Colon (tissue), 2 donors: Measurements from ENCODE around the gene GDF10.

Source experiments
- FAIRE-seq: peaks from 2 replicates; lab custom pipeline; 2012; peaks lifted over from hg19 to GRCh38; lab: Jason Lieb, UNC
- donor health status: control.
- donor health status: control.

The GDF10 gene

GRCh38 chr10:47269294-47269693, 30.7 kb upstream of the GDF10 start:
- FAIRE-seq = no peak

GRCh38 chr10:47276071-47276470, 23.9 kb upstream of the GDF10 start:
- FAIRE-seq = no peak

DNA sequence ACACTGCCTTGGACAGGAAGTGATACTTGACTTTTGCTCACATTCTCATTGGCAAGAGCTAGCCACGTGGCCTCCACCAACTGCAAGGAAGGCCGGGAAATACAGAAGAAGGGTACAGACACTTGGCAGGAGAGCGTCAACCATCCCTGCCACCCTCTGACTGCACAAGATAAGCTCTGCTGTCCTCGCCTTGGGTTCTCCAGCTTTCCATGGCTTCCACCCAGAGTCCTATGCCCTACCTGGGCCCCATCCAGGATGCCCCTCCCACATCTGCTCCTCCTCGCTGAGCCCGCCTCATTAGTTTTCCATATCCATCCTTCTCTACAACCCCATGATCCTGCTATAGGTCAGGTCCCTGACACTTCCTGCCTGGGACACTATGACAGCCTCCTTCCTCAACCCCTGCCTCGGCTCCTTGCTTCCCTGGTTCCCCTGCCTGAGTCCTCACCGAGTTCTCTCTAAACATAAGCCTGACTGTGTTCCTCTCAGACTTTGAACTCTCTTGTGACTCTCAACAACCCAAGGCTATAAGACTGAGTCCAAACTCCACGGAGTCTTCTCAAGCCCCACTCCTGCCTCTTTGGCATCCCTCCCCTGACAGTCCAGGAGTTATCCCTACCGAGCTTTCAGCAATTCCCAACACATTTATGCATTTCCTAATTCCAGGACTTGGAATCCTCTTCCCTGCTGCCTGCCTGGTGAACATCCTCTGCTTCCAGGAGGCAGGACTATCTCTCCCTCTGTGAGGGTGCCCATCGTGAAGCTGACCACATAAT, 23.2 kb upstream of the GDF10 start:
- FAIRE-seq = no peak

DNA sequence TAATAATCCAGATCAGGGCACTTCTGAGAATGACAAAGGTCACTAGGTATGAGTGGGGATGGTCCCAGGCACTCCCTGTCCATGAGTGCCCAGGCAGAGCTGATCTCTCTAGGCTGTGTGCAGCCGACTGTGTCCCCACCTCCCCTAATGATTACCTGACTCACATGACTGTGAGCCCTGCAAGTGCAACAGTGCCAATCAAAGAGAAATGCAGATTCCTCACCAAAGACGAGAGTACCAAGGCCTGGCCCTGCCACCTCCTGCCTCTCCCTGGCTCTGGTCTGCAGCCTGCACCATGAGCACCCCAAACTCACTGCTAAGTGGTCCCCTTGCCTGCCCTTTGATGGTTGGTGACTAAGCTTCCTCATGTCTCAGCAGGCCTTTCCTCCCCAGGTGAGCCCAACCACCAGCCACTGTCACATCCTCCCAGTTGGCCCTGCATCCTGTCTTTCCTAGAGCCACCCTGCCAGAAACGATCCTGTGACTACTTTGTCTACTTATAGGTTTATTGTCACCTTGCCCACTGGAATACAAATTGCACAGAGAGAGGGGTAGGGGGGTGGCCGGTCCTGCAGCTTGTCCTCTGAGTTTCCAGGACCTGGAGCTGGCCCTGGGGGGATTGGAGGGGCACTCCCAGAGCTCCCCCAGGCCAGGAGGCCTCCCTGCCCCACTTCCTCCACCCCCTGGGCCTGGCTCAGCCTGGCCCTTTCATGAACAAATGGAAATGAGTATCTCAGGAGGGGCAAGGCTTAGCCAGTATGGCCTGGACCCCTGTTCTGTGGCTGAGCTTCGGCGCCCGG, 22.4 kb upstream of the GDF10 start:
- no peak for FAIRE-seq

- FAIRE-seq = no peak
These were observed 21.9 kb upstream of the GDF10 start for GRCh38 chr10:47278152-47278473.

DNA sequence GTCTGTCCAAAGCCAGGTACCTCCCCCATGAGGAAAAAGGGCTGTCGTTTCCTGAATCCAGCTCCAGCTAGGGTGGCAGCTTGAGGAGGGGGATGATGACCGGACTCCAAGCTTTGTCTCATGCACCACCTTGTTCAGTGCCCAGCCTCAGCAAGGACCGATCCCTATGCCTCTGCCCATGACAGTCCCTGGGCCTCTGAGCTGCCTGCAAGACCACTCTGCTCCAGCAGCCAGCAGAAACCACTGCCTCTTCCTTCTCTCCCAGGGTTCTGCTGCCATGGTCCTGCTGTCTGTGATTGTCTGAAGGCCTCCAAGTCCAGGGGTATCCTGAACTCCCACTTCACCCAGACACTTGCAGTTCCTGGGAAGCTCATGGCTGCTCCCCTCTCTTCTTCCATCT, 21.3 kb upstream of the GDF10 start:
- no peak for FAIRE-seq

DNA sequence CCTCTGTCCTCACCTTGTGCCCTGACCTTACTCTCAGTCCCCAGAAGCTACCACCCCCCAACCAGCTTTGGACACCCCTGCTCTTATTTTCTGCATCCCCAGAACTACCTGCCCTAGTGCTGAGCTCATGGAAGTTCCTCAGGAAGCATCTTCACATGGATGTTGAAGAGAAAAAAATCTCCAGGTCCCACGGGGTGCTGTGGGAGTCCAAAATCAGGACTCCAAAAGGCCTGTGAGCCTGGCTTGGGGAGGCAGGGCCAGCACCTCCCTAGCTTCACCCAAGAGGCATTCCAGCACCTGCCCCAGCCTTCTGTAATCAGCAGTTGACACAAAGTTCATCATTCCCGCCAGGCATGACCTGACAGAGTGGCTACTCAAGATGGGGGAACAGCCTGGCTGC, 20.7 kb upstream of the GDF10 start:
- no peak for FAIRE-seq

DNA sequence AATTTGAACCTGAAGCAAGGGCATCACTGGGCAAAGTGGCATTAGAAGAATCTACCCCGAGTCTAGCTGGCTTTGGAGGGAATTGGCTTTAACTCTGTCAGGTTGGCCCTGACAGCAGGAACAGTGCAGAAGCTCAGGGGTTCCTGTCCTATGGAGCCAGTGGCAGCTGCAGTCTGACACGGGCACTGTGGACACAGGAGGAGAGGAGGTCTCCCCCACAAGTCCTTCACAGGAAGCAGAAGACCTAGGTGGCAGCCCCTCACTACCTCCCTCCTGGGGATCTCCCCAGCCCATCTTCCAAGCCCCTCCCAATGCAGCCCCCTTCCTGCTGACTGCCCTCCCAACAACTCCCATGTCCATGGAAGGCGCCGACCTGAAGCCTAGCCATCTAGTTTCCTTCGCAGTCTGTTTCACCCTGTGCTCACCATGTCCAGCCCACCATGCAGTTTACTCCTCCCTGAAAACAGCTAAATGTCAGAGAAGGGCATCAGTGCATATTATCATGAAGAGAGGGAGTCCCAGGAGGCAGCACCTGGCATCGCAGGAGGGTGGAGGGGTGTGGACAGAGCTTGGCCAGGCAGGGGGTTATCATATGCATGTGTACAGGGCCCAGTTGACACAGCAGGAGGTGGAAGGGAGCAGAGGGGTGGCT, 17.9 kb upstream of the GDF10 start:
- no peak for FAIRE-seq

- no peak for FAIRE-seq
These were observed 17.4 kb upstream of the GDF10 start for GRCh38 chr10:47282657-47283018.

DNA sequence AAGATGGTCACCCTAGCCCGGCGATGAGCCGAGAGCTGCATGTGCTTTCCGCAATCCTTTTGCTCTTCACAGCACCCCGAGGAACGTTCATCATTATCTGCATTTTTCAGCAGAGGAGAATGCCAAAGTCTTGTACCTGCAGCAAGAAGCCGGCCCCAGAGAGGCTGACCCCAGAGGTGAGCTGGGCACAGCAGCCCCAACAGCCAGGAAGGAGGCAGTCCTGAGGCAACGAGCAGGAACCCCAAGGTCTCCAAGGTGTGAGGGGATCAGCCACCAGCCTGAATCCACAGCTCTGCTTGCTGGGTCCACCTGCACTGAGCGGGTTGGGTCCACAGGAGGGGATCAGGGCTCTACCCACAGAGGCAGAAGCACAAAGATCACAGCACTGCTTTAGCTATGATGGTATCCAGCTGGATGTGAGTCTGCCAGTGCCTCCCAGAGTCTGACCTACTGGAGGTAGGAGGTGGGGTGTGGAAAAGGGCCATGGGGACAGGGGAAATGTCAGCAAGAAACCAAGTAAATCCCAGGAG, 16.8 kb upstream of the GDF10 start:
- FAIRE-seq = no peak

GRCh38 chr10:47283848-47284247, 16.1 kb upstream of the GDF10 start:
- FAIRE-seq = no peak

- no peak for FAIRE-seq
These were observed 14.4 kb upstream of the GDF10 start for GRCh38 chr10:47285381-47286115.

DNA sequence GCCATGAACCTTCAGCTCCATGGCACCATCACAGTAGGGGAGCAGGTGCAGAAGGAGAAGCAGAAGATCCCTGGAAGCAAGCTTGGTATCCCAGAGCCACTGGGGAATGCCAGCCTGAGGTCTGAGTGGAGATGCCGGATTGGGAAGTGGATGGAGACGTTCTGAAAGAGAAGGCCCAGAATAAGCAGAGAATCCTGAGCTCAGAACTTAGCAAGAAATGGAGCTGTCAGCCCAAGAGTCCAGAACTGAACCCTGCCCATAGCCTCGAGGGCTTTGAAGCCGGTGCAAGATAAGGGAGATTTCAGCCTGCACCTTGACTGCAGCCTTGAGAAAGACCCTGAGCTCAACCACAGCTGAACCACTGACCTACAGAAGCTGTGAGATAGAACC, 13.9 kb upstream of the GDF10 start:
- FAIRE-seq = no peak

DNA sequence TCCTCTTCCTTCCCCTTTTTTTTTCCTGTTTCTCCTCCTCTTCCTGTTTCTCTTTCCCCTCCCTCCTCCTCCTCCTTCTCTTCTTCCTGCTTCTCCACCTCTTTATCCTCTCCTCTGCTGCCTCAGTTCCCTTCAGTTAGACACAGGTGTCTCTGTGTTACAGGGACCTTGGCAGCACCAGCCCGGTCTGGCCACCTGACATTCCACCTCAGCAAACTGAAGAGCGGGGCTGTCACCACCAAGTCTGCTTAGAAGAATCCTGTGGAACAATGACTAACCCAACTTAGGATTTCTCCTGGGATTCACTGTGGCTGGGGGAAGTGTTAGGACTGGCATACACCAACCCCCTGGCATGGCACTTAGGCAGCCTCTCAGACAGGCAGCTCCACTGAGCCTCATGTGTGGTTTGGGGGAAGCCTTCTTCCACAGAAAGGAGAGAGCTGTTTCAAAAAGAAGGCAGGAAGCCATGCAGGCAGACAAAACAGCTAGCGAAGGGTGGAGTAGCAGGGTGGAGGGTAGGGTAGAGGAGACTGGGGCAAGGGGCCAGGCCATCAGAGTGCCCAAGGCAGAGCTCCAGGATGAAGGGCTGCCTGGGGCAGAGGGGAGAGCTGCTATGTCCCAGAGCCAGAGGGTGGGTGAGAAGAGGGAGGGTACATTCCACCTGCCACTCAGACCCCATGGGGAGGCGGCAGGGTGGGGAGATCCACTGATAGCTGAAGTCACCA, 13.2 kb upstream of the GDF10 start:
- no peak for FAIRE-seq

DNA sequence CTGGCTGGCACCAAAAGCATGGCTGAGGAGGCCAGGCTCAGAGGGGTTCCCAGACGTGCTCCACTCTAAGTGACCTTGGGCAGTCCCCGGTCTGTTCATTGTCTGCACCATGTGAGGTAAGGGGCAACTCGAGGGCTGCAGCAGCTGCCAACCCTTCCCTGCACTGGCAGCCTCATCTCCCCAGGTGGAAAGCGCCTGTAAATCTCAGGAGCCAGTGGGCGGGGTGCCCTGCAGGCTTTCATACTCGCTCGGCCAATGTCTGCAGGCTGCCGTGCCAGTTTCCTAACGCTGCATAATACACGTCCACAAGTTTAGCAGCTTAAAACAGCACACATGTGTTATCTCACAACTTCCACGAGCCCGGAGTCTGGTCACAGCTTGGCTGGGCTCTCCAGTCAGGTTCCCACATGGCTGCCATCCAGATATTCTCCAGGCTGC, 12.6 kb upstream of the GDF10 start:
- no peak for FAIRE-seq

- no peak for FAIRE-seq
These were observed 12.2 kb upstream of the GDF10 start for GRCh38 chr10:47287805-47288204.

DNA sequence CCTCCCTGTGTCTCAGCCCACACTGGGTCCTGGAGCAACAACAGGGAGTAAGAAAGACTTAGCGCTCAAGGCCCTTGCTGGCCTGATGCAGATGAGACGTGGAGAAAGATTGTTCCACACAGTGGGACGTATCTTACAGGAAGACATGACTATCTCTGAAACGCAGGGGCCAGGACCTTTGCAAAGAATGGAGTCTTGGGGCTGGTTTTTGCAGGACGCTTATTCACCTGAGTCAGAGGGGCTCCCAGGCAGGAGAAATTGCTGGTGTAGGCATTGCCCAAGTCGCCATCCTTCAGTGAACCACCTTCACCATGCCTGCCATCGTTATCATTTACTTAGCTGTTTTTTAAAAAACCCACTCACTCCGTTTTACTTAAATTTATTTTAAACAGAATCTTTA, 11.8 kb upstream of the GDF10 start:
- FAIRE-seq = no peak

DNA sequence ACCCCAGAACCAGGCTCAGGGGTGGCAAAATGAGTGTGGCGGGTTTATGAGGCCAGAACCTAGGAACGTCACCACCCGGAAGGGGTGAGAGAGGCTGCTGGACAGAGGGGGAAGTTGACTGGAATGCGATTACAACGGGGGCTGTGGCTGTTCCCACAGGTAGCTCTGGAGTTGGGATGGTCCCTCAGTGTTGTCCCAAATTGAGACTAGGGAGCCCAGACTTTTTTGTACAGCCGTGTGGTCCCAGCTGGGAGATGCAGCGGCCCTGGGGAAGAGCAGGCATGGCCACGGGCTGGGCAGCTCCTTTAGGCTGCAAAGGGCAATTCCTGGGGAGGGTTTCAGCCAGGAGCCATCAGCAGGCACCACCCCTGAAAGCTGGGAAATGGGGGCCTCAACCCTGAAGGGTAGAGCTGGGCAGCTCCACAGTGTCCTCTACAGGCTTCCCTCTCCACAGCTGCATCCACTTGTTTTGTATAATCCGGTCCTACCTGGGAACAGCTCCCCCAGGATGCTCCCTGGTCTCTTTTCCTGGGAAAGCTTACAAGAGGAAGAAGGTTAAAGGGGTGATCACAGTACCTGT, 11.0 kb upstream of the GDF10 start:
- FAIRE-seq = no peak

DNA sequence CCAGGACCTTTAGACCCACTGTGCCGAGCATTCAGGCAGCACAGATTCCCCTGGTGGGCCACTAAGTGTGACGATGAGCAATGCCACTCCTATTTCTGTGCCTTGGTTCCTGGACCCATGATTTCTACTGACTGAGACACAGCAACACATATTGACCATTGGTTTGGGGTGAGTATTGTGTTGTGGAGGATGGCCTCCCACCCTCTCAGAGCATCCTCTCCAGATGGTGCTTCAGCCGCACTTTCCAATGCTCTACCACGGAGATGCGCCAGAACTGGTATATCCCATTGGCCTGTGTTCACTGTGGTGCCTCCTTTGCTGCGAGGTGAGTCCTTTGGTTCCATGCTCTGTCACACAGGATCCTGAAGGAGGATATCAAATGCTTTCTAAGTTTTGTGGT, 10.1 kb upstream of the GDF10 start:
- no peak for FAIRE-seq

DNA sequence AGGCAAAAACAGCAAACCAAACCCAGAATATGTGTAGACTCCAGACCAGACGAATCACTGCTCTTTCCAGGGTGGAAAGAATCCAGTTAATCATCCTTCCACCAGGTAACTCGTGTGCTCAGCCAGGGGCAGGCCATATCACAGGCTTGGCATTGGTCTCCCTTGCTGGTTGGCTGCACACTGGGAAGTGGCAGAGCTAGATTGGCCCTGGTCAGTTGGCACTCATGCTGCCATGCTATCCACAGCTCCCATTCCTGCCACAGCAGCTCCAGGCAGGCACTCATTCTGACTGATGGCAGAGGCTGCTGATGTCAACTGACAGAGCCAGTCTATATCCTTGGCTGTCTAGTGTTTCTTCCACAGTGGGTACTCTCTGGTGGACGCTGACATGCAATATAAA, 9.7 kb upstream of the GDF10 start:
- no peak for FAIRE-seq

GRCh38 chr10:47291682-47292081, 8.3 kb upstream of the GDF10 start:
- no peak for FAIRE-seq
